Pancreas (tissue), 10 donors: ENCODE measurements around the gene MCM6. TPM values are rescaled to one million over a fixed set of nuclear protein-coding genes. Genes with fewer than 3 reads are reported as not detected.

ENCODE experiments used
- ATAC-seq, 4 donors: fragments of 200-7000 bp; cut with Tn5 transposase; one replicate each; pipeline versions ENCODE4 v1.8.0 to v1.9.1; 2020; ENCODE audit warnings: mild to moderate bottlenecking in 4 of 4, moderate library complexity in 4 of 4
- DNase-seq, 6 donors: peaks; one replicate each; pipeline ENCODE4 v3.0.0-alpha.2; 2020
- FAIRE-seq: peaks from 2 replicates; lab custom pipeline; 2012; peaks lifted over from hg19 to GRCh38; lab: Jason Lieb, UNC
- H3K27ac ChIP-seq, 4 donors: fragments of 200-600 bp; sonication (generic); 1 replicate in 3 of 4; 2 replicates in 1 of 4; pipeline versions ENCODE4 v1.5.0 to v1.8.0; 2020
- H3K27me3 ChIP-seq, 4 donors: fragments of 200-600 bp; one replicate each; pipeline ENCODE4 v1.8.0; 2021
- H3K36me3 ChIP-seq, 3 donors: fragments of 200-600 bp; sonication (generic) in 1 of 3; one replicate each; pipeline versions ENCODE4 v1.5.0 to v1.8.0; 2020 to 2021
- H3K4me1 ChIP-seq, 3 donors: fragments of 200-600 bp; one replicate each; pipeline ENCODE4 v1.8.0; 2021
- H3K4me3 ChIP-seq, 4 donors: fragments of 200-600 bp; sonication (generic) in 2 of 4; one replicate each; pipeline versions ENCODE4 v1.5.0 to v1.8.0; 2020 to 2021
- H3K9me3 ChIP-seq, 4 donors: fragments of 200-600 bp; one replicate each; pipeline ENCODE4 v1.8.0; 2021
- CTCF ChIP-seq, 4 donors: fragments of 200-600 bp; sonication (generic) in 3 of 4; IDR thresholded peaks; one replicate each; pipeline versions ENCODE4 v1.5.0 to v1.8.0; 2021; ENCODE audit warnings: antibody characterized with exemption in 4 of 4
- WGBS, 2 donors: extraction: QIAGEN DNeasy Blood & Tissue Kit; methylation state at CpG; one replicate each; pipeline ENCODE4 v1.1.7; 2013; 5-methylcytosine and 5-hydroxymethylcytosine counted together
- intact Hi-C, 3 donors: fragments of 100-400 bp; cut with DNase I; formaldehyde crosslinking; loops; one replicate each; pipeline versions ENCODE4 v1.11.1 to v1.14.2; 2022
- polyA plus RNA-seq, 2 donors: library from polyadenylated mRNA; stranded (reverse); fragments of 200-250 nt; gene quantifications; one replicate each; pipeline ENCODE4 v1.2.3, GENCODE V29; 2013
- total RNA-seq, 6 donors: library from RNA; stranded (reverse); fragmentation: NEBNext Ultra II Directional in 4 of 6; extraction: Animal tissue kit (Norgen Biotek cat#: 25700) in 4 of 6; gene quantifications; one replicate each; pipeline versions ENCODE4 v1.2.1 to v1.2.4, GENCODE V29; 2021 to 2023
- donor health status: healthy with polysubstance abuse.
- donor health status: DM: no; HTN: no; CAD: no; lungs with moderate emphysema.
- donor health status: DM: no; HTN: no; CAD: no.
- donor health status: control.
- donor health status: control.
- donor health status: Bipolar disorder and iron deficiency.
- donor health status: DM: yes; HTN: yes; CAD: no.
- donor health status: DM: no; HTN: no; CAD: no.
- donor health status: DM: no; HTN: no; CAD: no.
- donor health status: DM: yes; HTN: yes; CAD: no.

Gene MCM6
- total and polyA plus RNA-seq, 8 donors: 1.5 to 5.7 (median 2.5) TPM

GRCh38 chr2:135826544-135826943 lies 49.7 kb downstream of the MCM6 start:
- Histone ChIP-seq H3K27me3 (no peaks in the 10 kb centered on the region), H3K27ac (no peak overlapping the region), H3K9me3 (no peaks in the 10 kb centered on the region), H3K36me3 (no peaks in the 10 kb centered on the region), H3K4me1 (no peaks in the 10 kb centered on the region), H3K4me3 (no peak overlapping the region)
- 90 to 93% methylated on average over 6 of the region's 6 CpGs for WGBS, 2 donors
- no peak for FAIRE-seq
- no peak for DNase-seq
- ATAC-seq: no peak
- intact Hi-C loops: no loop called here
- no peak for TF ChIP-seq CTCF (IDR thresholded peaks at IDR 0.05)

- FAIRE-seq: no peak
- H3K4me3 ChIP-seq: no peak overlapping the region
- H3K36me3 ChIP-seq: no peaks in the 10 kb centered on the region
- no peak for ATAC-seq
- DNase-seq: peak in 1 of 6 donors; percentile 30
- H3K9me3 ChIP-seq: no peaks in the 10 kb centered on the region
- H3K27ac ChIP-seq: no peak overlapping the region
- no peaks in the 10 kb centered on the region for H3K4me1 ChIP-seq
- no peaks in the 10 kb centered on the region for H3K27me3 ChIP-seq
- TF ChIP-seq CTCF (IDR thresholded peaks at IDR 0.05): no peak
- 41 to 45% methylated on average over 11 of the region's 11 CpGs for WGBS, 2 donors
- intact Hi-C loops: no loop called here
Observed at GRCh38 chr2:135825550-135826176, 50.6 kb downstream of the MCM6 start.

- Histone ChIP-seq H3K27me3 (no peaks in the 10 kb centered on the region), H3K36me3 (no peaks in the 10 kb centered on the region), H3K27ac (no peak overlapping the region), H3K4me3 (no peak overlapping the region), H3K4me1 (no peaks in the 10 kb centered on the region), H3K9me3 (no peaks in the 10 kb centered on the region)
- 79 to 86% methylated on average over 9 of the region's 9 CpGs for WGBS, 2 donors
- intact Hi-C loops: no loop called here
- no peak for DNase-seq
- TF ChIP-seq CTCF (IDR thresholded peaks at IDR 0.05): no peak
- FAIRE-seq: no peak
- ATAC-seq: no peak
Observed at GRCh38 chr2:135825131-135825530, 51.1 kb downstream of the MCM6 start.

- WGBS, 2 donors: 84 to 92% methylated on average over 1 of the region's 1 CpG
- Histone ChIP-seq H3K27me3 (no peaks in the 10 kb centered on the region), H3K4me1 (no peaks in the 10 kb centered on the region), H3K9me3 (no peaks in the 10 kb centered on the region), H3K36me3 (no peaks in the 10 kb centered on the region), H3K4me3 (no peak overlapping the region), H3K27ac (no peak overlapping the region)
- DNase-seq (no peak), ATAC-seq (no peak), FAIRE-seq (no peak)
- intact Hi-C loops: no loop called here
- TF ChIP-seq CTCF (IDR thresholded peaks at IDR 0.05): no peak
Observed at GRCh38 chr2:135822855-135823254, 53.4 kb downstream of the MCM6 start.

- H3K9me3 ChIP-seq: no peaks in the 10 kb centered on the region
- no peak overlapping the region for H3K27ac ChIP-seq
- WGBS, 2 donors: 87 to 92% methylated on average over 2 of the region's 2 CpGs
- intact Hi-C loops: no loop called here
- no peaks in the 10 kb centered on the region for H3K27me3 ChIP-seq
- DNase-seq (no peak), ATAC-seq (no peak), FAIRE-seq (no peak)
- TF ChIP-seq CTCF (IDR thresholded peaks at IDR 0.05): no peak
- H3K4me3 ChIP-seq: no peak overlapping the region
- H3K36me3 ChIP-seq: no peaks in the 10 kb centered on the region
- no peaks in the 10 kb centered on the region for H3K4me1 ChIP-seq
Observed at GRCh38 chr2:135821190-135821589, 55.1 kb downstream of the MCM6 start.
